ENCODE measurements around the gene ZMYM4. TPM values are rescaled to one million over a fixed set of nuclear protein-coding genes. Genes with fewer than 3 reads are reported as not detected.

ZMYM4 gene
- polyA plus RNA-seq, 1 donor (not counting 4 experiments of a cell fraction or from before 2014, with no cell fraction given): 24.8 TPM

DNA sequence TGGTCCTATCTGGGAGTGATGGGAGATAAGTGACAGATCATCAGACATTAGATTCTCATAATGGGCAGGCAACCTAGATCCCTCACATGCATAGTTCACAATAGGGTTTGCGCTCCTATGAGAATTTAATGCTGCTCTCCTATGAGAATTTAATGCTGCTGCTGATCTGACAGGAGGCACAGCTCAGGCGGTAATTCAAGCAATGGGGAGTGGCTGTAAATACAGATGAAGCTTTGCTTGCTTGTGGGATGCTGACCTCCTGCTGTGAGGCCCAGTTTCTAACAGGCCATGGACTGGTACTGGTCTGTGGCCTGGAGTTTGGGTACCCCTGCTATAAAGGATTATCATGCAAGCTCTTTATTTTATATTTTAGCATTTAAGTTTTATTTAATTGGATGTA, 72.0 kb downstream of the ZMYM4 start:
- Histone ChIP-seq H3K4me2 (ENCODE audit: control insufficient read depth, extremely low read depth, insufficient read depth, low read depth, low read length) (no peak overlapping the region), H3K4me3 (ENCODE audit: control insufficient read depth in 2 of 3, extremely low read depth in 1 of 3, insufficient read depth in 2 of 3, low read depth in 1 of 3, low read length in 3 of 3) (no peak overlapping the region), H3K9me3 (ENCODE audit: control insufficient read depth, low read depth, low read length) (no peaks in the 10 kb centered on the region), H3K36me3 (ENCODE audit: control insufficient read depth in 2 of 2, extremely low read depth in 1 of 2, insufficient read depth in 2 of 2, low read length in 2 of 2) (peaks cover 0 to 4% of the 10 kb centered on the region in 2 experiments), H3K9ac (ENCODE audit: control insufficient read depth, extremely low read depth, insufficient read depth, low read length) (no peak overlapping the region), H4K20me1 (ENCODE audit: control insufficient read depth, extremely low read depth, insufficient read depth, low read length) (peaks cover 3% of the 10 kb centered on the region), H3K79me2 (ENCODE audit: control insufficient read depth, insufficient read depth, low read length) (peaks cover 34% of the 10 kb centered on the region), H3K4me1 (ENCODE audit: control insufficient read depth, extremely low read depth, insufficient read depth, low read length) (no peaks in the 10 kb centered on the region), H2AFZ (ENCODE audit: control insufficient read depth, low read length) (no peak overlapping the region), H3K9me1 (ENCODE audit: control insufficient read depth, extremely low read depth, insufficient read depth, low read length) (no peaks in the 10 kb centered on the region), H3K27ac (ENCODE audit: control insufficient read depth, insufficient read depth, low read length) (no peak overlapping the region), H3K27me3 (ENCODE audit: control insufficient read depth, extremely low read depth, insufficient read depth, low read length) (no peaks in the 10 kb centered on the region)
- dilution Hi-C loops (cut with MboI; ENCODE audit: extremely low pct_ligation_motif_present, low sequenced_read_pairs): no loop called here
- DNase-seq (ENCODE audit: low read depth, low spot score) (no peak), FAIRE-seq (no peak)
- TF ChIP-seq EZH2 (IDR thresholded peaks at IDR 0.05; ENCODE audit: low read length): no peak
- TF ChIP-seq, protein P1, sequence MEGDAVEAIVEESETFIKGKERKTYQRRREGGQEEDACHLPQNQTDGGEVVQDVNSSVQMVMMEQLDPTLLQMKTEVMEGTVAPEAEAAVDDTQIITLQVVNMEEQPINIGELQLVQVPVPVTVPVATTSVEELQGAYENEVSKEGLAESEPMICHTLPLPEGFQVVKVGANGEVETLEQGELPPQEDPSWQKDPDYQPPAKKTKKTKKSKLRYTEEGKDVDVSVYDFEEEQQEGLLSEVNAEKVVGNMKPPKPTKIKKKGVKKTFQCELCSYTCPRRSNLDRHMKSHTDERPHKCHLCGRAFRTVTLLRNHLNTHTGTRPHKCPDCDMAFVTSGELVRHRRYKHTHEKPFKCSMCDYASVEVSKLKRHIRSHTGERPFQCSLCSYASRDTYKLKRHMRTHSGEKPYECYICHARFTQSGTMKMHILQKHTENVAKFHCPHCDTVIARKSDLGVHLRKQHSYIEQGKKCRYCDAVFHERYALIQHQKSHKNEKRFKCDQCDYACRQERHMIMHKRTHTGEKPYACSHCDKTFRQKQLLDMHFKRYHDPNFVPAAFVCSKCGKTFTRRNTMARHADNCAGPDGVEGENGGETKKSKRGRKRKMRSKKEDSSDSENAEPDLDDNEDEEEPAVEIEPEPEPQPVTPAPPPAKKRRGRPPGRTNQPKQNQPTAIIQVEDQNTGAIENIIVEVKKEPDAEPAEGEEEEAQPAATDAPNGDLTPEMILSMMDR (optimal IDR thresholded peaks at IDR 0.05 in 1 of 3, IDR thresholded peaks at IDR 0.05 in 1 of 3, conservative IDR thresholded peaks at IDR 0.05 in 1 of 3; ENCODE audit: extremely low read depth in 1 of 3, insufficient read depth in 2 of 3, low read length in 3 of 3): no peak

DNA sequence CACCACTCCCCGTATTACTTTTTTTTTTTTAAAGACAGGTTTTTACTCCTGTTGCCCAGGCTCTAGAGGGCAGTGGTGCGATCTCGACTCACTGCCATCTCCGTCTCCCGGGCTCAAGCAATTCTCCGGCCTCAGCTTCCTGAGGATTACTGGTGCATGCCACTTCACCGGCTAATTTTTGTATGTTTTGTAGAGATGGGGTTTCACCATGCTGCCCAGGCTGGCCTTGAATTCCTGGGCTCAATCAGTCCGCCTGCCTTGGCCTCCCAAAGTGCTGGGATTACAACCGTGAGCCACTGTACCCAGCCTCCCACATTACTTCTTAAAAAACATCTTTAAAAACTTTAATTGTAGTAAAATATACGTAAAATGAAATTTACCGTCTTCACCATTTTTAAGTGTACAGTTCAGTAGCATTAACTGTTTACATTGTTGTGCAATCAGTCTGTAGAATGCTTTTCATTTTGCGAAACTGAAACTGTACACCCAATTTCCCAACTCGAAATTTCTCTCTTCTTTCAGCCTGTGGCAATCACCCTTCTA, 77.0 kb downstream of the ZMYM4 start:
- TF ChIP-seq EZH2 (IDR thresholded peaks at IDR 0.05; ENCODE audit: low read length): no peak
- TF ChIP-seq, protein P1 (optimal IDR thresholded peaks at IDR 0.05 in 1 of 3, IDR thresholded peaks at IDR 0.05 in 1 of 3, conservative IDR thresholded peaks at IDR 0.05 in 1 of 3; ENCODE audit: extremely low read depth in 1 of 3, insufficient read depth in 2 of 3, low read length in 3 of 3): no peak
- Histone ChIP-seq H2AFZ (ENCODE audit: control insufficient read depth, low read length) (no peak overlapping the region), H3K4me3 (ENCODE audit: control insufficient read depth in 2 of 3, extremely low read depth in 1 of 3, insufficient read depth in 2 of 3, low read depth in 1 of 3, low read length in 3 of 3) (no peak overlapping the region), H3K9ac (ENCODE audit: control insufficient read depth, extremely low read depth, insufficient read depth, low read length) (no peak overlapping the region), H3K9me3 (ENCODE audit: control insufficient read depth, low read depth, low read length) (no peaks in the 10 kb centered on the region), H4K20me1 (ENCODE audit: control insufficient read depth, extremely low read depth, insufficient read depth, low read length) (peaks cover 3% of the 10 kb centered on the region), H3K4me2 (ENCODE audit: control insufficient read depth, extremely low read depth, insufficient read depth, low read depth, low read length) (no peak overlapping the region), H3K4me1 (ENCODE audit: control insufficient read depth, extremely low read depth, insufficient read depth, low read length) (no peaks in the 10 kb centered on the region), H3K36me3 (ENCODE audit: control insufficient read depth in 2 of 2, extremely low read depth in 1 of 2, insufficient read depth in 2 of 2, low read length in 2 of 2) (no peaks in the 10 kb centered on the region), H3K27ac (ENCODE audit: control insufficient read depth, insufficient read depth, low read length) (no peak overlapping the region), H3K79me2 (ENCODE audit: control insufficient read depth, insufficient read depth, low read length) (peaks cover 25% of the 10 kb centered on the region), H3K27me3 (ENCODE audit: control insufficient read depth, extremely low read depth, insufficient read depth, low read length) (no peaks in the 10 kb centered on the region), H3K9me1 (ENCODE audit: control insufficient read depth, extremely low read depth, insufficient read depth, low read length) (no peaks in the 10 kb centered on the region)
- DNase-seq (ENCODE audit: low read depth, low spot score) (no peak), FAIRE-seq (no peak)
- dilution Hi-C loops (cut with MboI; ENCODE audit: extremely low pct_ligation_motif_present, low sequenced_read_pairs): no loop called here
